PC-3 (cell line): Measurements from ENCODE around the gene NAP1L1. TPM values are rescaled to one million over a fixed set of nuclear protein-coding genes. Genes with fewer than 3 reads are reported as not detected.

Experiments
- ATAC-seq: fragments of 200-7000 bp; cut with Tn5 transposase; 2 replicates; pipeline ENCODE4 v1.9.1; 2020; ENCODE audit warnings: mild to moderate bottlenecking, moderate library complexity
- BruUV-seq: library from RNA; stranded (reverse); fragments of 400-500 nt; replicated peaks from 2 replicates; lab custom pipeline; 2021; lab: Mats Ljungman, UMichigan
- CTCF ChIA-PET: fragments of 300-600 bp; sonication (Branson Sonifier 250); formaldehyde crosslinking; loops from one replicate; lab custom pipeline; 2022; ENCODE audit warnings: antibody characterized with exemption; lab: Charles Lee
- POLR2A ChIA-PET: fragments of 300-600 bp; sonication (Branson Sonifier 250); formaldehyde crosslinking; loops from one replicate; lab custom pipeline; 2022; ENCODE audit warnings: antibody characterized with exemption; ENCODE audit not compliant: unreplicated experiment; lab: Charles Lee
- DNase-seq: peaks from one replicate; pipeline ENCODE4 v3.0.0-alpha.2; 2015
- H2AFZ ChIP-seq: fragments of 300-600 bp; sonication (generic); 2 replicates; pipeline ENCODE4 v1.6.0; 2016; ENCODE audit warnings: antibody characterized with exemption, low read length
- H3F3A ChIP-seq: fragments of 300-600 bp; sonication (generic); one replicate; pipeline ENCODE4 v1.6.0; 2017; ENCODE audit warnings: antibody characterized with exemption, low read length, control low read depth, mild to moderate bottlenecking; ENCODE audit not compliant: unreplicated experiment
- H3K27ac ChIP-seq: fragments of 300-600 bp; sonication (generic); 2 replicates; pipeline ENCODE4 v1.5.1; 2016; ENCODE audit warnings: mild to moderate bottlenecking, low read length
- H3K27me3 ChIP-seq: fragments of 300-600 bp; sonication (generic); 2 replicates; pipeline ENCODE4 v1.6.1; 2016; ENCODE audit warnings: low read length, mixed read lengths
- H3K36me3 ChIP-seq: fragments of 300-600 bp; sonication (generic); 2 replicates; pipeline ENCODE4 v1.6.1; 2016; ENCODE audit warnings: low read depth, mixed run types, low read length, mixed read lengths
- H3K4me1 ChIP-seq: fragments of 300-600 bp; sonication (generic); 2 replicates; pipeline ENCODE4 v1.5.1; 2016; ENCODE audit warnings: low read length; ENCODE audit not compliant: insufficient read depth
- H3K4me2 ChIP-seq: fragments of 300-600 bp; sonication (generic); 2 replicates; pipeline ENCODE4 v1.6.0; 2016; ENCODE audit warnings: low read length
- H3K4me3 ChIP-seq: fragments of 300-600 bp; sonication (generic); 2 replicates; pipeline ENCODE4 v1.5.1; 2016; ENCODE audit warnings: mild to moderate bottlenecking, low read length, mixed read lengths
- H3K79me2 ChIP-seq: fragments of 300-600 bp; sonication (generic); 2 replicates; pipeline ENCODE4 v1.6.1; 2017; ENCODE audit warnings: low read length, mixed read lengths
- H3K9ac ChIP-seq: fragments of 300-600 bp; sonication (generic); 2 replicates; pipeline ENCODE4 v1.6.0; 2016; ENCODE audit warnings: mild to moderate bottlenecking, low read length
- H3K9me2 ChIP-seq: fragments of 300-600 bp; sonication (generic); replicated peaks from 2 replicates; pipeline ENCODE4 v1.6.1; 2016; ENCODE audit warnings: mixed run types, low read length, mixed read lengths
- H3K9me3 ChIP-seq: fragments of 300-600 bp; sonication (generic); 2 replicates; pipeline ENCODE4 v1.6.1; 2016; ENCODE audit warnings: low read length, mixed read lengths
- H4K20me1 ChIP-seq: fragments of 300-600 bp; sonication (generic); 2 replicates; pipeline ENCODE4 v1.6.1; 2016; ENCODE audit warnings: low read length, mixed read lengths
- CTCF ChIP-seq: fragments of 300-600 bp; sonication (generic); conservative IDR thresholded peaks from 2 replicates; pipeline ENCODE4 v1.5.1; 2017; ENCODE audit warnings: antibody characterized with exemption, low read depth, mild to moderate bottlenecking, low read length
- EZH2 ChIP-seq: fragments of 300-600 bp; sonication (generic); IDR thresholded peaks from one replicate; pipeline ENCODE4 v1.6.1; 2017; ENCODE audit warnings: antibody characterized with exemption, mild to moderate bottlenecking, low read length; ENCODE audit not compliant: unreplicated experiment
- EZH2phosphoT487 ChIP-seq: fragments of 300-600 bp; sonication (generic); IDR thresholded peaks from 2 replicates; pipeline ENCODE4 v1.6.1; 2018; ENCODE audit warnings: mild to moderate bottlenecking, antibody characterized with exemption, low read length, borderline replicate concordance
- intact Hi-C: fragments of 100-400 bp; cut with micrococcal nuclease; formaldehyde crosslinking; loops from 2 replicates; pipeline ENCODE4 v1.9.0; 2023
- total RNA-seq: library from RNA; depleted of rRNA; stranded (reverse); fragments of >200 nt; gene quantifications from 2 replicates; pipeline ENCODE4 v1.2.3, GENCODE V29; 2014

The NAP1L1 gene
- total RNA-seq, 1 experiment from 2014 or later = 200 TPM

GRCh38 chr12:76022506-76022905 is 62.0 kb downstream of the NAP1L1 start:
- no TSS peak for BruUV-seq
- Histone ChIP-seq H3F3A (peaks cover 51% of the 10 kb centered on the region), H3K9me2 (no peaks in the 10 kb centered on the region), H3K4me1 (peaks cover 74% of the 10 kb centered on the region), H3K27ac (peak overlapping the region; percentile 96), H3K79me2 (peaks cover 12% of the 10 kb centered on the region), H3K27me3 (no peaks in the 10 kb centered on the region), H3K4me2 (no peak overlapping the region), H4K20me1 (peaks cover 6% of the 10 kb centered on the region; the same call in 1 of the 2 replicates), H3K4me3 (no peak overlapping the region), H2AFZ (no peak overlapping the region), H3K9me3 (no peaks in the 10 kb centered on the region), H3K9ac (no peak overlapping the region), H3K36me3 (no peaks in the 10 kb centered on the region)
- no peak for TF ChIP-seq EZH2
- TF ChIP-seq EZH2phosphoT487 = no peak
- TF ChIP-seq CTCF = no peak
- POLR2A ChIA-PET = no interaction called here
- CTCF ChIA-PET = no interaction called here
- DNase-seq (no peak), ATAC-seq (no peak)
- intact Hi-C loops = loop anchor here (5.0 kb wide), 3 partner anchors 300 to 460 kb away; no protein-coding TSS in a partner anchor

GRCh38 chr12:76020731-76021672 is 63.5 kb downstream of the NAP1L1 start:
- DNase-seq = peak; percentile 97
- H2AFZ ChIP-seq = peak overlapping the region; percentile 49; the same call in 1 of the 2 replicates
- H3K36me3 ChIP-seq = no peaks in the 10 kb centered on the region
- H3F3A ChIP-seq = peaks cover 38% of the 10 kb centered on the region
- H3K27me3 ChIP-seq = no peaks in the 10 kb centered on the region
- ChIA-PET POLR2A (interaction anchor here (0.5 to 1.8 kb wide), 10 partner anchors 11 to 281 kb away, joined by 3 to 21 read pairs (median 4); partner anchors contain the start of gene PHLDA1), CTCF (interaction anchor here (0.9 kb wide), 1 partner anchor 41 kb away, joined by 3 read pairs; no protein-coding TSS in a partner anchor)
- BruUV-seq = TSS peak; percentile 94
- no peaks in the 10 kb centered on the region for H3K79me2 ChIP-seq
- H3K9me3 ChIP-seq = no peaks in the 10 kb centered on the region
- intact Hi-C loops = loop anchor here (1.0 to 5.0 kb wide), 10 partner anchors 43 to 459 kb away; no protein-coding TSS in a partner anchor
- H3K27ac ChIP-seq = peak overlapping the region; percentile 96
- TF ChIP-seq CTCF (no peak), EZH2phosphoT487 (no peak), EZH2 (no peak)
- peak; percentile 59 for ATAC-seq
- H3K9ac ChIP-seq = peak overlapping the region; percentile 85
- peak overlapping the region; percentile 54 for H3K4me3 ChIP-seq
- H3K4me1 ChIP-seq = peaks cover 63% of the 10 kb centered on the region
- no peaks in the 10 kb centered on the region for H4K20me1 ChIP-seq
- H3K9me2 ChIP-seq = no peaks in the 10 kb centered on the region
- peak overlapping the region; percentile 78 for H3K4me2 ChIP-seq
